ENCODE data around the gene CACNG7.

- no peak for TF ChIP-seq ZNF207 (IDR thresholded peaks at IDR 0.05; ENCODE audit: borderline replicate concordance)
- peak; percentile 35 to 69 (median 44); a peak in 5 of 6 replicates for TF ChIP-seq CTCF (IDR thresholded peaks at IDR 0.05 in 2 of 3, conservative IDR thresholded peaks at IDR 0.05 in 1 of 3; ENCODE audit: control insufficient read depth in 2 of 3, extremely low read depth in 1 of 3, insufficient read depth in 1 of 3, low read depth in 3 of 3, low read length in 3 of 3)
- TF ChIP-seq SREBF1 (IDR thresholded peaks at IDR 0.05; ENCODE audit: low read length): no peak
- TF ChIP-seq NR2C2 (IDR thresholded peaks at IDR 0.05; ENCODE audit: borderline replicate concordance, control insufficient read depth, insufficient read length, low read depth): no peak
- no peak for TF ChIP-seq NRF1 (conservative IDR thresholded peaks at IDR 0.05; ENCODE audit: low read depth, low read length)
- TF ChIP-seq POLR2AphosphoS5 (IDR thresholded peaks at IDR 0.05; ENCODE audit: low read length): no peak
- no peak for TF ChIP-seq RFX5 (IDR thresholded peaks at IDR 0.05; ENCODE audit: low read depth, low read length)
- TF ChIP-seq EZH2 (IDR thresholded peaks at IDR 0.05; ENCODE audit: borderline replicate concordance, control insufficient read depth, low read depth, low read length): no peak
- 0 out of 2 replicates have a peak, but pooled peaks have one; percentile 20 for TF ChIP-seq RAD21 (IDR thresholded peaks at IDR 0.05; ENCODE audit: insufficient read depth, low read depth, low read length)
Measured at GRCh38 chr19:53906211-53907192, 2.6 kb upstream of the CACNG7 start.

All from GM12878 (cell line).